ENCODE results near the gene RPTOR. TPM values are rescaled to one million over a fixed set of nuclear protein-coding genes. Genes with fewer than 3 reads are reported as not detected.
A peak's percentile ranks its signal among the peaks of the same experiment; 100 is the strongest.
"Not testable (repeated sequence)": the region's sequence is repeated elsewhere in the genome, so short reads cannot be mapped to it uniquely, and the experiment has no call there.

Gene RPTOR
- total and polyA plus RNA-seq, 3 experiments from 2014 or later: 7.9 to 69.4 (median 63.9) TPM

- Histone ChIP-seq H3K27me3 (ENCODE audit: insufficient read depth, low read length, poor library complexity, severe bottlenecking) (no peaks in the 10 kb centered on the region), H3K9me3 (ENCODE audit: low read length) (no peaks in the 10 kb centered on the region), H3K4me1 (ENCODE audit: insufficient read depth, low read length) (peaks cover 29% of the 10 kb centered on the region), H3K4me3 (ENCODE audit: low read length) (no peak overlapping the region), H3K27ac (ENCODE audit: low read depth, low read length) (no peak overlapping the region), H3K36me3 (ENCODE audit: insufficient read depth, low read length) (peaks cover 6% of the 10 kb centered on the region)
- H3K4me1 Mint-ChIP-seq: peaks cover 24 to 49% (median 48%) of the 10 kb centered on the region in 3 donors
- H3K27me3 Mint-ChIP-seq: peaks cover 0 to 2% of the 10 kb centered on the region in 2 donors
- H3K9me3 Mint-ChIP-seq: no peaks in the 10 kb centered on the region
- H3K4me3 Mint-ChIP-seq: no peak overlapping the region
- H3K27ac Mint-ChIP-seq: peak overlapping the region in 2 of 8 donors; percentile 50 to 54
- peaks cover 3 to 28% (median 9%) of the 10 kb centered on the region in 3 donors for H3K36me3 Mint-ChIP-seq
- DNase-seq: no peak
- CTCF ChIA-PET: no interaction called here
- POLR2A ChIA-PET: no interaction called here
These were observed 269.9 kb downstream of the RPTOR start for GRCh38 chr17:80814491-80814890.

DNA sequence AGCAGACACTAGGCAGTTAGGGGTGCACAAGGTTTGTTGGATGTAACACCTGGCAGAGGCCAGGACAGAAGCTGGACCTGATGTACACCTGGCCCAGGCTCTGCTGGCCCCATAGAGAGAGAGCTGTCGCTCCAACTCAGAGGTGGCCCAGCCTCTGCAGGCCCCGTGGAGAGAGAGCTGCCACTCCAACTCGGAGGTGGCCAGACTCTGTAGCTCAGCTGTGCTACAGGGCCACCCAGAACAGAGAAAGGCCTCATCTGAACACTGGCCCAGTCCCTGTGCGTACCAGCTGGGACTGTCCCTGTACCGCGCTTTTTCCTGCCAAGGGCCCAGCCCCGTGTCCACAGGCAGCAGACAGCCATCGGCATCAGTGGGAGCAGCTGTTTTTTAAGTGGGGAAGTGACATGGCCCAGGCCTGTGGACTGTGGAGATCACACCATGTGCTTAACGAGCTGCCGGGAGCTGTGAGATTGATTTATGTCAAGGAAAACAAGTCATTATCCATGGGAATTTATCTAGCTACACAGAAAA lies 270.6 kb downstream of the RPTOR start:
- Histone ChIP-seq H3K27me3 (ENCODE audit: insufficient read depth, low read length, poor library complexity, severe bottlenecking) (no peaks in the 10 kb centered on the region), H3K36me3 (ENCODE audit: insufficient read depth, low read length) (peaks cover 6% of the 10 kb centered on the region), H3K4me1 (ENCODE audit: insufficient read depth, low read length) (peaks cover 29% of the 10 kb centered on the region), H3K9me3 (ENCODE audit: low read length) (no peaks in the 10 kb centered on the region), H3K27ac (ENCODE audit: low read depth, low read length) (no peak overlapping the region), H3K4me3 (ENCODE audit: low read length) (no peak overlapping the region)
- ChIA-PET POLR2A (no interaction called here), CTCF (no interaction called here)
- H3K27ac Mint-ChIP-seq: peak overlapping the region in 1 of 8 donors; percentile 82
- H3K4me3 Mint-ChIP-seq: no peak overlapping the region
- H3K4me1 Mint-ChIP-seq: peaks cover 24 to 54% (median 54%) of the 10 kb centered on the region in 3 donors
- H3K9me3 Mint-ChIP-seq: no peaks in the 10 kb centered on the region
- peaks cover 3 to 28% (median 9%) of the 10 kb centered on the region in 3 donors for H3K36me3 Mint-ChIP-seq
- no peak for DNase-seq
- H3K27me3 Mint-ChIP-seq: peaks cover 0 to 2% of the 10 kb centered on the region in 2 donors

- CTCF ChIA-PET; H3K4me3 ChIP-seq (ENCODE audit: low read length); H3K27ac ChIP-seq (ENCODE audit: low read depth, low read length); H3K9me3 ChIP-seq (ENCODE audit: low read length); DNase-seq; H3K27me3 ChIP-seq (ENCODE audit: insufficient read depth, low read length, poor library complexity, severe bottlenecking); POLR2A ChIA-PET; H3K9me3 Mint-ChIP-seq; H3K27me3 Mint-ChIP-seq; H3K36me3 ChIP-seq (ENCODE audit: insufficient read depth, low read length); H3K4me3 Mint-ChIP-seq: not testable (repeated sequence)
- Mint-ChIP-seq H3K27ac (peak overlapping the region in 1 of 8 donors; percentile 82), H3K4me1 (peaks cover 22 to 53% (median 51%) of the 10 kb centered on the region in 3 donors), H3K36me3 (peaks cover 3 to 28% (median 9%) of the 10 kb centered on the region in 3 donors)
- peaks cover 28% of the 10 kb centered on the region for H3K4me1 ChIP-seq (ENCODE audit: insufficient read depth, low read length)
These were observed 271.1 kb downstream of the RPTOR start for GRCh38 chr17:80815718-80816117.

DNA sequence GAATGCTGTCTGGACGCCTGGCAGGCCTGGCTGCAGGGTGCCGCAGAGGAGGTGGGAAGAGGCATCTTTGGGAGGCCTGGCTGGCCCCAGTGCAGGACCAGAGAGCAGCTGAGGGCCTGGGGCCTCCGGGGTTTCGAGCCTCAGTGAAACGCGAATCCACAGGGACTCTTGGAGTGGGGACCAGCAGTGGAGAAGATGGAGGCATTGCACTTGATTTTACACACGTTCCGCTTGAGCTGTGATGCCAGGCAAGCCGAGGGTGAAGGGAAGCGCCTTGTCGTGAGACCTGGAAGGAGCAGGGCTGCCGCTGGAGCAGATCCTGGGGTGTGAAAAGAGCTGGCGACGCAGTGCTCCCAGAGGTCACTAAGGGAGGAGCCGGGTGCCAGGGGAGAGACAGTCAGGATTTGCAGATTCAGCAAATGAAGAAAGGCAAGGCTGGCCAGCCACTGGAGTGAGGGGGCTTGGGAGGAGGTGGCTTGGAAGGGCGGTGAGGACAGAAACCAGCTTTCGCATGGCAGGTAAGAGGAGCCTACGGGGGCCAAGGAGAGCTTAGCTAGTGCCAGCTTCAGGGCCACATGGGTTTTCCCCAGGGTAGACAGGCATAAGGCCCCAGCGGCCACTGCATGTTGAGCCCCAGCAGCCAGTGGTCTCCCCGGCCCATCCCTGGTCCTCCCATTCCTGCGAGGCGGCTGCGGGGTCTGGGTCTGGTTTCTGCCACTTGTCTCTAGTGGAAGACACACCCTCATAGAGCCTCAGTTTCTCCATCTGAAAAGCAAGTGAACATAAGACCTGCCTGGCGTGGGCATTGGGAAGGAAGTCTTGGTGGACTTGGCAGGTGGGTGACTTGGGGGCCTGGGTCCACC lies 271.8 kb downstream of the RPTOR start:
- Mint-ChIP-seq H3K27ac (no peak overlapping the region), H3K4me1 (peaks cover 17 to 45% (median 44%) of the 10 kb centered on the region in 3 donors)
- no peak for DNase-seq

DNA sequence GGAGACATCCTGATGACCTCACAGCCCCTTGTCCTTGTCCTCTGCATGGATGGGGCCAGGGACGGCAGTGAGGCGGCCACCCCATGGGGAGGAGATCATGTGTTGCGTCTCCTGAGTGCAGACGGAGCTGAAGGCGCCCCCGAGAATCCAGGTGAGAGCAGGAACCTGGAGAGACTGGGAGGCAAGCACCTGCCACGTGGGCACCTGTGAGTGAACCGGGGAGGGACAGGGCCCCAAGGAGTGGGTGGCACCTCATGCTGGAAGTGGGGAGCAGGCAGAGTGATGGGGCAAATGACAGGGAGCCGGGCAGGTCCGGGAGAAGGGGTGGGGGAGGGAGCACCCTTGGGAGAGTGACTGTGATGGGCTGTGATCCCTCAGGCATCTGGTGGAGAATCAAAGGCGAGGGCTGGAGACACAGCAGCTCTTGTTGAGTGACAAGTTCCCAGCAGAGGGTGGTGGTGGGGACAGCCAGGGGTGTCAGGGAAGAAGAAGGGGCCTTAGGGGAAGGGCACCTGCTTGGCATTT lies 272.7 kb downstream of the RPTOR start:
- no peak overlapping the region for H3K4me3 ChIP-seq (ENCODE audit: low read length)
- peaks cover 6% of the 10 kb centered on the region for H3K36me3 ChIP-seq (ENCODE audit: insufficient read depth, low read length)
- H3K4me1 ChIP-seq (ENCODE audit: insufficient read depth, low read length): peaks cover 11% of the 10 kb centered on the region
- ChIA-PET CTCF (no interaction called here), POLR2A (interaction anchor here (0.7 kb wide), 1 partner anchor 197 kb away, joined by 6 read pairs; no protein-coding TSS in a partner anchor)
- no peak overlapping the region for H3K27ac ChIP-seq (ENCODE audit: low read depth, low read length)
- H3K36me3 Mint-ChIP-seq: peaks cover 0 to 33% (median 10%) of the 10 kb centered on the region in 3 donors
- no peaks in the 10 kb centered on the region for H3K27me3 ChIP-seq (ENCODE audit: insufficient read depth, low read length, poor library complexity, severe bottlenecking)
- peaks cover 10 to 36% (median 35%) of the 10 kb centered on the region in 3 donors for H3K4me1 Mint-ChIP-seq
- no peaks in the 10 kb centered on the region for H3K9me3 ChIP-seq (ENCODE audit: low read length)
- DNase-seq: no peak
- no peak overlapping the region for H3K4me3 Mint-ChIP-seq
- no peak overlapping the region for H3K27ac Mint-ChIP-seq
- H3K27me3 Mint-ChIP-seq: no peaks in the 10 kb centered on the region
- no peaks in the 10 kb centered on the region for H3K9me3 Mint-ChIP-seq

More for the DNA sequence above, 271.8 kb downstream of the RPTOR start:
- ChIA-PET CTCF (no interaction called here), POLR2A (interaction anchor here (0.7 kb wide), 1 partner anchor 196 kb away, joined by 6 read pairs; no protein-coding TSS in a partner anchor)
- H3K36me3 Mint-ChIP-seq: peaks cover 3 to 29% (median 9%) of the 10 kb centered on the region in 3 donors
- Histone ChIP-seq H3K27me3 (ENCODE audit: insufficient read depth, low read length, poor library complexity, severe bottlenecking) (no peaks in the 10 kb centered on the region), H3K36me3 (ENCODE audit: insufficient read depth, low read length) (peaks cover 6% of the 10 kb centered on the region), H3K4me3 (ENCODE audit: low read length) (no peak overlapping the region), H3K27ac (ENCODE audit: low read depth, low read length) (no peak overlapping the region), H3K9me3 (ENCODE audit: low read length) (no peaks in the 10 kb centered on the region), H3K4me1 (ENCODE audit: insufficient read depth, low read length) (peaks cover 20% of the 10 kb centered on the region)
- H3K4me3 Mint-ChIP-seq: no peak overlapping the region
- H3K9me3 Mint-ChIP-seq: no peaks in the 10 kb centered on the region
- H3K27me3 Mint-ChIP-seq: peaks cover 0 to 2% of the 10 kb centered on the region in 2 donors

GRCh38 chr17:80817861-80818260 lies 273.2 kb downstream of the RPTOR start:
- no peak for DNase-seq
- ChIA-PET CTCF (no interaction called here), POLR2A (no interaction called here)
- Mint-ChIP-seq H3K27ac (no peak overlapping the region), H3K9me3 (no peaks in the 10 kb centered on the region), H3K4me3 (no peak overlapping the region), H3K36me3 (peaks cover 0 to 33% (median 15%) of the 10 kb centered on the region in 3 donors), H3K27me3 (no peaks in the 10 kb centered on the region), H3K4me1 (peaks cover 6 to 35% (median 30%) of the 10 kb centered on the region in 3 donors)
- Histone ChIP-seq H3K4me3 (ENCODE audit: low read length) (no peak overlapping the region), H3K27me3 (ENCODE audit: insufficient read depth, low read length, poor library complexity, severe bottlenecking) (no peaks in the 10 kb centered on the region), H3K4me1 (ENCODE audit: insufficient read depth, low read length) (peaks cover 10% of the 10 kb centered on the region), H3K36me3 (ENCODE audit: insufficient read depth, low read length) (peaks cover 6% of the 10 kb centered on the region), H3K27ac (ENCODE audit: low read depth, low read length) (no peak overlapping the region), H3K9me3 (ENCODE audit: low read length) (no peaks in the 10 kb centered on the region)

DNA sequence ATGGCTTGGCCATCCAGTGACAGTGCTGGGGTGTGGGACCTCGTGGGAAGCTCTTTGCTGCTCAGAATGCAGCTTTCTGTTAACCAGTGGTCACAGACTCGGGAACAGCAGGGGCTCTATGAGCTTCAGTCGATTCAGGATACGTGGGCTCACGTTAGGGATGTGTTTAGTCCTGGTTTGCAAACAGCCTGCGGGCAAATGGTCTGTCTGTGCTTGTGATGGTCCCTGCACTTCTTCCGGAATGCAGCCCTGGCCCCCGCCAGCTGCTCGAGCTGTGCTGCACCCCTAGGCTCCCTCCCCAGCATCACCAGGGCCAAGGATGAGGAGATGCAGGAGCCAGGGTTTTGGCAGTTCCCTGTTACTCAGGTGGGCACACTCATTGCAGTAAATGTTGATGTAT lies 274.2 kb downstream of the RPTOR start:
- no peak for DNase-seq
- Histone ChIP-seq H3K27me3 (ENCODE audit: insufficient read depth, low read length, poor library complexity, severe bottlenecking) (no peaks in the 10 kb centered on the region), H3K4me3 (ENCODE audit: low read length) (no peak overlapping the region), H3K27ac (ENCODE audit: low read depth, low read length) (no peak overlapping the region), H3K9me3 (ENCODE audit: low read length) (no peaks in the 10 kb centered on the region), H3K36me3 (ENCODE audit: insufficient read depth, low read length) (peaks cover 6% of the 10 kb centered on the region), H3K4me1 (ENCODE audit: insufficient read depth, low read length) (peaks cover 10% of the 10 kb centered on the region)
- Mint-ChIP-seq H3K4me3 (no peak overlapping the region), H3K27me3 (no peaks in the 10 kb centered on the region), H3K27ac (peak overlapping the region in 1 of 8 donors; percentile 60), H3K4me1 (peaks cover 6 to 29% (median 26%) of the 10 kb centered on the region in 3 donors), H3K9me3 (no peaks in the 10 kb centered on the region), H3K36me3 (peaks cover 0 to 40% (median 19%) of the 10 kb centered on the region in 3 donors)
- POLR2A ChIA-PET: no interaction called here
- CTCF ChIA-PET: no interaction called here

Data from CD8-positive, alpha-beta memory T cell (primary cell).